GM12878 (cell line): ENCODE data around the gene NLN. TPM values are rescaled to one million over a fixed set of nuclear protein-coding genes. Genes with fewer than 3 reads are reported as not detected.

ENCODE experiments used
- ATAC-seq: fragments of 200-7000 bp; cut with Tn5 transposase; 3 replicates; pipeline ENCODE4 v1.9.1; 2020; ENCODE audit warnings: mild to moderate bottlenecking, moderate library complexity
- BruUV-seq: library from RNA; stranded (reverse); fragments of 400-500 nt; replicated peaks from 2 replicates; lab custom pipeline; 2021; lab: Mats Ljungman, UMichigan
- CTCF ChIA-PET: fragments of 300-600 bp; sonication (Branson Sonifier 250); formaldehyde crosslinking; extraction: SDS; loops from one replicate; lab custom pipeline; 2021; ENCODE audit warnings: inconsistent platforms; lab: Yijun Ruan, JAX
- POLR2A ChIA-PET: fragments of 350-600 bp; formaldehyde crosslinking; extraction: SDS; loops from one replicate; lab custom pipeline; 2021; ENCODE audit warnings: inconsistent platforms; lab: Charles Lee
- RAD21 ChIA-PET: fragments of 300-600 bp; sonication (Branson Sonifier 250); formaldehyde crosslinking; loops from one replicate; lab custom pipeline; 2023; ENCODE audit warnings: antibody characterized with exemption; ENCODE audit not compliant: unreplicated experiment; lab: Charles Lee
- SMC1A ChIA-PET: fragments of 300-600 bp; sonication (Branson Sonifier 250); formaldehyde crosslinking; loops from one replicate; lab custom pipeline; 2023; ENCODE audit not compliant: unreplicated experiment, uncharacterized antibody; lab: Charles Lee
- DNase-seq: peaks from one replicate; pipeline ENCODE4 v3.0.0-alpha.2; 2011; ENCODE audit warnings: low read depth, low spot score
- FAIRE-seq: peaks from 3 replicates; lab custom pipeline; 2011; peaks lifted over from hg19 to GRCh38; lab: Jason Lieb, UNC
- H2AFZ ChIP-seq: 2 replicates; pipeline ENCODE4 v1.6.0; 2011; ENCODE audit warnings: low read depth, low read length, control low read depth; ENCODE audit not compliant: control insufficient read depth
- H3K27ac ChIP-seq: 2 replicates; pipeline ENCODE4 v1.5.1; 2011; ENCODE audit warnings: control low read depth; ENCODE audit not compliant: control insufficient read depth, insufficient read depth
- H3K27me3 ChIP-seq, 2 experiments: replicated peaks in 1 of 2; 2 replicates each; pipeline versions ENCODE4 v1.6.0 to v1.6.1; 2011; ENCODE audit warnings: low read length in 1 of 2; ENCODE audit not compliant: control insufficient read depth in 2 of 2, insufficient read depth in 2 of 2
- H3K36me3 ChIP-seq, 2 experiments: 2 replicates each; pipeline ENCODE4 v1.5.1; 2011; ENCODE audit warnings: low read length in 1 of 2; ENCODE audit not compliant: control insufficient read depth in 2 of 2, insufficient read depth in 2 of 2
- H3K4me1 ChIP-seq: 2 replicates; pipeline ENCODE4 v1.6.1; 2011; ENCODE audit warnings: mild to moderate bottlenecking, low read length, moderate library complexity, mixed read lengths; ENCODE audit not compliant: control insufficient read depth, insufficient read depth
- H3K4me2 ChIP-seq: 2 replicates; pipeline ENCODE4 v1.6.0; 2011; ENCODE audit warnings: control low read depth; ENCODE audit not compliant: control insufficient read depth, insufficient read depth
- H3K4me3 ChIP-seq: fragments of 200-600 bp; sonication (generic); 2 replicates; pipeline ENCODE4 v1.5.1; 2016
- H3K79me2 ChIP-seq: 2 replicates; pipeline ENCODE4 v1.6.0; 2011; ENCODE audit warnings: low read length; ENCODE audit not compliant: control insufficient read depth, insufficient read depth
- H3K9ac ChIP-seq: 2 replicates; pipeline ENCODE4 v1.8.0; 2011; ENCODE audit warnings: low read length, control low read depth, mixed read lengths; ENCODE audit not compliant: control insufficient read depth, insufficient read depth
- H3K9me3 ChIP-seq: replicated peaks from 3 replicates; pipeline ENCODE4 v1.5.1; 2011; ENCODE audit warnings: mild to moderate bottlenecking, low read length; ENCODE audit not compliant: control insufficient read depth, insufficient read depth
- H4K20me1 ChIP-seq: 2 replicates; pipeline ENCODE4 v1.6.0; 2011; ENCODE audit not compliant: control insufficient read depth, insufficient read depth
- ELK1 ChIP-seq: IDR thresholded peaks from 2 replicates; pipeline ENCODE4 v1.6.1; 2012; ENCODE audit warnings: low read depth, low read length, improper control_type of control experiment
- JUNB ChIP-seq: IDR thresholded peaks from 2 replicates; pipeline ENCODE4 v1.6.1; 2016; ENCODE audit warnings: antibody characterized with exemption, mild to moderate bottlenecking
- KDM1A ChIP-seq: fragments of 200-600 bp; sonication (generic); IDR thresholded peaks from 2 replicates; pipeline ENCODE4 v1.6.1; 2016; ENCODE audit warnings: borderline replicate concordance
- MTA3 ChIP-seq: IDR thresholded peaks from 2 replicates; pipeline ENCODE4 v1.6.1; 2012; ENCODE audit warnings: low read length, inconsistent platforms, borderline replicate concordance
- SREBF1 ChIP-seq: IDR thresholded peaks from 2 replicates; pipeline ENCODE4 v1.6.1; 2012; ENCODE audit warnings: mild to moderate bottlenecking, low read length
- TARDBP ChIP-seq: IDR thresholded peaks from 2 replicates; pipeline ENCODE4 v1.6.1; 2016; ENCODE audit warnings: borderline replicate concordance
- WRNIP1 ChIP-seq: IDR thresholded peaks from 2 replicates; pipeline ENCODE4 v1.6.1; 2011; ENCODE audit warnings: low read depth, low read length, improper control_type of control experiment, borderline replicate concordance
- ZBTB4 ChIP-seq: fragments of 450-650 bp; formaldehyde crosslinking; IDR thresholded peaks from 2 replicates; pipeline ENCODE4 v1.4.0; 2022; ENCODE audit warnings: mild to moderate bottlenecking, moderate library complexity
- ZNF217 ChIP-seq: fragments of 450-650 bp; IDR thresholded peaks from 2 replicates; pipeline ENCODE4 v1.6.1; 2017; ENCODE audit warnings: antibody characterized with exemption, mild to moderate bottlenecking
- ZNF274 ChIP-seq: IDR thresholded peaks from one replicate; pipeline ENCODE4 v1.8.0; 2011; ENCODE audit not compliant: insufficient read length, insufficient read depth
- WGBS: methylation state at CpG from one replicate; pipeline ENCODE4 v1.1.6; 2016; ENCODE audit warnings: low lambda C conversion rate; ENCODE audit not compliant: insufficient replicate concordance, insufficient coverage; ENCODE audit errors: missing lambda C conversion rate; 5-methylcytosine and 5-hydroxymethylcytosine counted together
- in situ Hi-C: fragments of 300-500 bp; cut with MboI; formaldehyde crosslinking; loops from 9 replicates; pipeline ENCODE4 v1.14.3; 2018; ENCODE audit warnings: mixed read lengths
- intact Hi-C: fragments of 100-400 bp; cut with micrococcal nuclease; formaldehyde crosslinking; loops from one replicate; pipeline ENCODE4 v1.14.2; 2022; ENCODE audit not compliant: unreplicated experiment
- polyA plus RNA-seq, 11 experiments: library from polyadenylated mRNA; depleted of rRNA in 4 of 11; unstranded in 6 of 11; stranded (reverse) in 5 of 11; fragments of >200 nt; fragmentation: Nextera tagmentation in 4 of 11; fragmentation: Illumina TruSeq in 1 of 11; extraction: Ambion mirVana in 4 of 11; extraction: Trizol in 1 of 11; gene quantifications; 1 replicate in 1 of 11; 2 replicates in 10 of 11; pipeline versions ENCODE4 v1.2.1 to v1.2.3, GENCODE V29; 2011 to 2016; ENCODE audit warnings: inconsistent platforms in 2 of 11, missing spikeins in 2 of 11, low read depth in 1 of 11
- total RNA-seq, 4 experiments: library from RNA; depleted of rRNA in 3 of 4; stranded (reverse); fragments of >200 nt in 3 of 4; fragmentation: Illumina TruSeq in 1 of 4; extraction: Trizol in 1 of 4; gene quantifications; 2 replicates each; pipeline versions ENCODE4 v1.2.1 to v1.2.3, GENCODE V29; 2013 to 2021

The NLN gene
- total and polyA plus RNA-seq, 10 of the 15 experiments (the other 5 are each of a cell fraction or from before 2014, with no cell fraction given): 6.8 to 56.9 (median 33.3) TPM

- H3K27ac ChIP-seq: no peak overlapping the region
- in situ Hi-C loops: no loop called here
- no peak overlapping the region for H3K4me2 ChIP-seq
- FAIRE-seq (no peak), ATAC-seq (no peak), DNase-seq (no peak)
- no peak for TF ChIP-seq SREBF1
- TF ChIP-seq KDM1A: no peak
- no peak for TF ChIP-seq MTA3
- TF ChIP-seq ZBTB4: no peak
- TF ChIP-seq WRNIP1: no peak
- TF ChIP-seq ZNF217: no peak
- no peak for TF ChIP-seq TARDBP
- no peak for TF ChIP-seq JUNB
- TF ChIP-seq ZNF274: no peak
- no peak for TF ChIP-seq ELK1
- no peak overlapping the region for H2AFZ ChIP-seq
- ChIA-PET CTCF (interaction anchor here (1.5 kb wide), 1 partner anchor 186 kb away, joined by 3 read pairs; no protein-coding TSS in a partner anchor), RAD21 (no interaction called here), POLR2A (no interaction called here), SMC1A (interaction anchor here (0.9 to 2.9 kb wide), 3 partner anchors 11 to 193 kb away, joined by 3 to 13 read pairs (median 3); no protein-coding TSS in a partner anchor)
- H3K27me3 ChIP-seq: no peaks in the 10 kb centered on the region
- no peaks in the 10 kb centered on the region; the same call in 1 of the 2 replicates for H3K4me1 ChIP-seq
- H3K9me3 ChIP-seq: no peaks in the 10 kb centered on the region; the same call in 2 of the 3 replicates
- no peaks in the 10 kb centered on the region for H4K20me1 ChIP-seq
- peaks cover 1% of the 10 kb centered on the region; the same call in 1 of the 2 replicates for H3K79me2 ChIP-seq
- H3K36me3 ChIP-seq: no peaks in the 10 kb centered on the region
- BruUV-seq: no TSS peak
- intact Hi-C loops: no loop called here
- no peak overlapping the region for H3K9ac ChIP-seq
- H3K4me3 ChIP-seq: no peak overlapping the region
- 88% methylated on average over 4 of the region's 4 CpGs for WGBS
Observed at GRCh38 chr5:65738305-65738704, 16.3 kb downstream of the NLN start.
